Dedifferentiated amniotic fluid mesenchymal stem cell (primary cell): ENCODE results near the gene MGAT2.
"Not testable (repeated sequence)": the region's sequence is repeated elsewhere in the genome, so short reads cannot be mapped to it uniquely, and the experiment has no call there.

ENCODE experiments used
- DNase-seq: peaks from one replicate; pipeline ENCODE4 v3.0.0-alpha.2; 2016; ENCODE audit errors: extremely low spot score

The MGAT2 gene

DNA sequence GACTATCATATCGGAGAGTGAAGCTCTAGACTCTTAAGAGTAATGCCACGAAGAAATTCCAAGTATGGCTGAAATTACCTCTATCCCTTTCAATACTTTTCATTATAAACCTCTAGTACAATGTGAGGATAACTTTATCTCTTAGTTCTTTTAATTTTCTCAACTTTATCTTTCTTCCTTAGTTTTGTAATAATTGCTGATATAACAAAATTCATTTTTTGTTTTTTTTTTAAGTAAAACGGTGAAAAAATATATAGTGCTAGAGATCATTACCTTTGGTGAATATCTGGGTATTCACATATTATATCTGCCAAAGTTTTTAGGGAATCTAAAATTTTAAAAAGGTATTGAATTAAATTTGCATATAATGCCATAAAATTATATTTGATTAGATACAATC lies 33.9 kb downstream of the MGAT2 start:
- DNase-seq = no peak

DNA sequence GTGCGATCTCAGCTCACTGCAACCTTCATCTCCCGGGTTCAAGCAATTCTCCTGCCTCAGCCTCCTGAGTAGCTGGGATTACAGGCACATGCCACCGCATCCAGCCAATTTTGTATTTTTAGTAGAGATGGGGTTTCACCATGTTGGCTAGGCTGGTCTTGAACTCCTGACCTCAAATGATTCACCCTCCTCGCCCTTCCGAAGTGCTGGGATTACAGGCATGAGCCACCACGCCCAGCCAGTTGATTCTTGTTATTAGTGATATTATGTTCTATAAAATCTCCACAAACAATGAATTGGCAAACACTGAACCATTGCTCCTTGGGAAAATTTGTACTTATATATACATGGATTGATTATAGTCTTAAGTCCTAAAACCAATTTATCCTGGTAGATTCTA lies 36.9 kb downstream of the MGAT2 start:
- not testable (repeated sequence) for DNase-seq

DNA sequence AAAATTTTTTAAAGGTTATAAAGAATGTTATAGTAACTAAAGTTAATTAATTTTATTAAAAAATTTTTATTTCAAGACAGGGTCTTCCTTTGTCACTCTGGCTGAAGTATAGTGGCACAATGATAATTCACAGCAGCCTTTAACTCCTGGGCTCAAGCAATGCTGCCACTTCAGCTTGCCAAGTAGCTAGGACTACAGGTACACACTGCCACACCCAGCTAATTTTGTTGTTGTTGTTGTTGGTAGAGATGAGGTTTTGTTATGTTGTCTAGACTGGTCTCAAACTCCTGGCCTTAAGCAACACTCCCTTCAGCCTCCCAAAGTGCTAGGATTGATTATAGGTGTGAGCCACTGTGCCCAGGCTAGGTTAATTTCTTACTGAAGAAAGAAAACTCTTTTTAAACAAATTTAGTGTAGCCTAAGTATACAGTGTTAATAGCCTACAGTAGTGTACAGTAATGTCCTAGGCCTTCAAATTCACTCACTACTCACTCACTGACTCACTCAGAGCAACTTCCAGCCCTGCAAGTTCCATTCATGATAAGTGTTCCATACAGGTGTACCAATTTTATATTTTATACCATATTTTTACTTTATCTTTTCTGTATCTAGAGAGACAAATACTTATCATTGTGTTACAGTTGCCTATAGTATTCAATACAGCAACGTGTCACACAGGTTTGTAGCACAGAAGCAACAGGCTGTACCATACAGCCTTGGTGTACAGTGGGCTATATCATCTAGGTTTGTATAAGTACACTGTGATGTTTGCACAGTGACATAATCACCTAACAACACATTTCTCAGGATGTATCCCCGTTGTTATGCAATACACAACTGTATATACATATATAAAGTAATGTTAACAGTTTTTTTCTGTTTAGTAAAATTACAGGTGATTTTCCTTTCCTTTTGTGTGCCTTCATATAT lies 39.2 kb downstream of the MGAT2 start:
- no peak for DNase-seq

DNA sequence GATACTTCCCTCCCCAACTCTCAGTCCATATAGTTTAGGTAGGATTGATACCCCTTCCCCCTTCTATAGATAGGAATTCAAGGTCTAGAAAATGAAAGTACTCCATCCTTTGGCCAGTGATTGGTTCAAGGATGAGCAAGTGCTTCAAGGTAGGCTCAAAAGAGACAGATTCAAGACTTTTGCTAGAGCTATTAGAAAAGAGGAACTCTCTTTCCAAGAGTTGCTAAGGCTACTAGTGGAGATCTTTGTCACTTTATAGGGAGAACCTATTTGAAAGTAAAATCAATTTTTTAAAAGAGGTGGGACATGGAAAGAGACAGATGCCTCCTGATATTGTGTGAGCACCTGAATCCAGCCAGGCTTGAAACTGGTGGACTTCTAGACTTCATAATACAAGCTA lies 49.9 kb downstream of the MGAT2 start:
- no peak for DNase-seq
